DMS 273 (cell line): Measurements from ENCODE around the gene GADL1.

Experiments used
- DNase-seq: peaks from one replicate; lab custom pipeline; 2025; ENCODE audit not compliant: unreplicated experiment; lab: John Stamatoyannopoulos, UW

Gene GADL1

GRCh38 chr3:30894521-30895251 lies at the start of gene GADL1:
Gene GADL1, minus strand, starts transcription at chr3:30894661. Its CDS starts 47 bp downstream, at chr3:30894614.
- DNase-seq: peak; percentile 52

- no peak for DNase-seq
These were observed 49.7 kb upstream of the GADL1 start for GRCh38 chr3:30944124-30944523.

GRCh38 chr3:30943206-30943605 lies 48.7 kb upstream of the GADL1 start:
- DNase-seq: no peak

GRCh38 chr3:30941342-30941741 lies 46.9 kb upstream of the GADL1 start:
- DNase-seq: no peak

GRCh38 chr3:30940740-30941139 lies 46.3 kb upstream of the GADL1 start:
- no peak for DNase-seq

GRCh38 chr3:30934208-30934550 lies 39.7 kb upstream of the GADL1 start:
- peak; percentile 53 for DNase-seq

- no peak for DNase-seq
These were observed 39.2 kb upstream of the GADL1 start for GRCh38 chr3:30933478-30934207.

- no peak for DNase-seq
These were observed 38.1 kb upstream of the GADL1 start for GRCh38 chr3:30932513-30933098.

GRCh38 chr3:30924763-30925162 lies 30.3 kb upstream of the GADL1 start:
- DNase-seq: no peak

- DNase-seq: no peak
These were observed 25.1 kb upstream of the GADL1 start for GRCh38 chr3:30919564-30919963.

GRCh38 chr3:30918761-30919160 lies 24.3 kb upstream of the GADL1 start:
- no peak for DNase-seq

GRCh38 chr3:30915782-30916181 lies 21.3 kb upstream of the GADL1 start:
- DNase-seq: no peak

- DNase-seq: no peak
These were observed 20.2 kb upstream of the GADL1 start for GRCh38 chr3:30914696-30915095.

- DNase-seq: no peak
These were observed 18.7 kb upstream of the GADL1 start for GRCh38 chr3:30913176-30913575.

GRCh38 chr3:30912301-30912700 lies 17.8 kb upstream of the GADL1 start:
- DNase-seq: no peak

- DNase-seq: no peak
These were observed 14.1 kb upstream of the GADL1 start for GRCh38 chr3:30908456-30909037.

GRCh38 chr3:30904996-30905395 lies 10.5 kb upstream of the GADL1 start:
- no peak for DNase-seq

GRCh38 chr3:30895329-30895728 lies 868 bp upstream of the GADL1 start:
- DNase-seq: no peak

GRCh38 chr3:30893678-30894325 lies 659 bp downstream of the GADL1 start:
- DNase-seq: no peak

GRCh38 chr3:30890907-30891306 lies 3.6 kb downstream of the GADL1 start:
- DNase-seq: peak; percentile 40

- no peak for DNase-seq
These were observed 7.6 kb downstream of the GADL1 start for GRCh38 chr3:30886888-30887287.
